ENCODE data around the gene EBF4.

EBF4 gene

GRCh38 chr20:2745936-2746635, 53.5 kb downstream of the EBF4 start:
- FAIRE-seq, result no peak

DNA sequence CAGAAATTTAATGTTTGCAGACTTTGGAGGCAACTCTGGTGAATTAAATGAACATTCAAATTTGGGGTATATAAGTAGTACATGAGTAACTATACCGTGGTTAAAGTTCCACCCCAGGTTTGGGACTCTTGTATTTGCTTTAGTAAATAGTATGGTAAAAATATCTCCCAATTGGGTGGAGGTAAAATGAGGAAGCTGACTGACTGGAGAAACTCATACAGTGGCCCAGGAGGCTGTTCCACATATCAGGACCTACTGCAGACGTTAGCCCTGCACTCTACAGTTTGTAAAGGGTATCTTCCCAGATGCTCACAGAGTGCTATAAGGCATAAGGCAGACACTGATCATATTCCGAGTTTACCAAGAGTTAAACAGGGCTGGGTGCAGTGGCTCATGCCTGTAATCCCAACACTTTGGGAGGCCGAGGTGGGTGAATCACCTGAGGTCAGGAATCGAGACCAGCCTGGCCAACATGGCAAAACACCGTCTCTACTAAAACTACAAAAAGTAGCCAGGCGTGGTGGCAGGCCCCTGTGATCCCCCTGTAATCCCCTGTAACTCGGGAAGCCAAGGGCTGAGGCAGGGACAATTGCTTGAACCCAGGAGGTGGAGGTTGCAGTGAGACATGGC, 54.2 kb downstream of the EBF4 start:
- no peak for FAIRE-seq

- FAIRE-seq, result no peak
These were observed 55.2 kb downstream of the EBF4 start for GRCh38 chr20:2747676-2748235.

GRCh38 chr20:2748551-2749342, 56.2 kb downstream of the EBF4 start:
- FAIRE-seq, result no peak

DNA sequence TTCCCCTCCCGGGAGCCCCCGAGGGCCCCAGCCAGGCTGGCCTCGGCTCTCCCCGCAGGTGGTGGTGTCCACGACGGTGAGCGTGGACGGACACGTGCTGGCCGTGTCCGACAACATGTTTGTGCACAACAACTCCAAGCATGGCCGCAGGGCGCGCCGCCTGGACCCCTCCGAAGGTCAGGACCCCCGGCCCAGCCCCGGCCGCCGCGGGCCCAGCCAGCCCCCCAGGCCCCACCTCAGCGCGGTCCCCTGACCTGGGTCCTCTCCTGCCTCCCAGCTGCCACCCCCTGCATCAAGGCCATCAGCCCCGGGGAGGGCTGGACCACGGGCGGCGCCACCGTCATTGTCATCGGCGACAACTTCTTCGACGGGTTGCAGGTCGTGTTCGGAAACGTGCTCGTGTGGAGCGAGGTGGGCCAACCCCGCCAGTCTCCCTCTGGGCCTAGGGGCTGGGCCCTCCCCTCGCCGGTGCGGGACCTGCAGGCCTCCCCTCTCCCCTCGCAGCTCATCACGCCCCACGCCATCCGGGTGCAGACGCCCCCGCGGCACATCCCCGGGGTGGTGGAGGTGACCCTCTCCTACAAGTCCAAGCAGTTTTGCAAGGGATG, 56.9 kb downstream of the EBF4 start:
- no peak for FAIRE-seq

- no peak for FAIRE-seq
These were observed 57.4 kb downstream of the EBF4 start for GRCh38 chr20:2749951-2750490.

DNA sequence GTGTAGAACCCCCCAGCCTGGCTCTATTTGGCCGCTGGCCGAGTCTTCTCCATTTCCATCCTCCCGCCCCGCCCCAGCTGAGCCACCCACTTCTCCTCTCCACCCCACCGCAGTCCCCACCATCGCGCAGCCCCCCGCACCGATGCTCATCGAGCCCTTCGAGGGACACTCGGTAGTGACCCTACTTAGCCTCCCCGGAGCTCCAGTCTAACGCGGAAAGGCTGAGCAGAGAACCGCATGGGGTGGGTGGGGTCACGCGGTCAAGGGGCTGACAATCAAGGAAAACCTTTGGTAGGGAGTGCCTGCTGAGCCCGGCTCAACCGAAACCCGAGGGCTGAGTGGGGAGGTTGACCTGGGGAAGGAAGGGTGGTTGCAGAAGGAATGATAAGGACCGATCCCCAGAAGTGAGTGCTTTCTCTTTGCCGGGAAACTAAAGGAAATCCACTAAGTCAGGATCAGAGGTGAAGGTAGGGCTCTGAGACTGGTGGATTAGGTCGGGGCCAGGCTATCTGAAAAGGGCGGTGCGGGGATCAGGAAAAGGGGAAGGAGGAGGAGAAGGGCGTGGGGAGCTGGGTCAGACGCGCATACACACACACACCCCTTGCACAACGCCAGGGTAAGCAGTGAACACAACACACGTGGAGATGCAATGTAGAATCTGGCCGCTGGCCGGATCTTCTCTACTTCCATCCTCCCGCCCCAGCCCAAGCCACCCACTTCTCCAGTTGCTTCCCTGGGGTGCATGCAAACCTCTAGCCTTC, 58.1 kb downstream of the EBF4 start:
- no peak for FAIRE-seq

GRCh38 chr20:2751347-2751877, 58.8 kb downstream of the EBF4 start:
- no peak for FAIRE-seq

- FAIRE-seq, result no peak
These were observed 59.4 kb downstream of the EBF4 start for GRCh38 chr20:2751878-2752566.

GRCh38 chr20:2752567-2753460, 60.2 kb downstream of the EBF4 start:
- no peak for FAIRE-seq

GRCh38 chr20:2753461-2754040, 61.0 kb downstream of the EBF4 start:
- no peak for FAIRE-seq

DNA sequence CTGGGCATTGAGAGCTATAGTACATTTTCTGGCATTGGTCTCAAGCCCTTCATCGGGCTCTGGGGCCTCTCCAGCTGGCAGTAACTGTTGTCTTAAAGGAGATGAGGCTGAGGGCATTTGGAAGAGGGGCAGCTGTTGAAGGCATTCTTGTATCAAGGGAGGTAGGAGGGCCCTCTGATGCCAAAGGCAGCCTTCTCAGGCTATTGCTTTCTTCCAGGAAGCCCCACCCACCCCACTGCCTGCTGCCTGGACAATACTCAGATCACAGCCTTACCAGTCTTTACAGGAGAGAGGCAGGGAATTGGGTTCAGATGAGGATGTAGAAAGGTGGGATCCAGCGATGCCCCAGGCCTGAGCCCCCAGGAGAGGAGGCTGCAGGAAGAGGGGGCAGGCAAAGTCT, 61.8 kb downstream of the EBF4 start:
- no peak for FAIRE-seq

- FAIRE-seq, result no peak
These were observed 63.0 kb downstream of the EBF4 start for GRCh38 chr20:2755451-2756055.

DNA sequence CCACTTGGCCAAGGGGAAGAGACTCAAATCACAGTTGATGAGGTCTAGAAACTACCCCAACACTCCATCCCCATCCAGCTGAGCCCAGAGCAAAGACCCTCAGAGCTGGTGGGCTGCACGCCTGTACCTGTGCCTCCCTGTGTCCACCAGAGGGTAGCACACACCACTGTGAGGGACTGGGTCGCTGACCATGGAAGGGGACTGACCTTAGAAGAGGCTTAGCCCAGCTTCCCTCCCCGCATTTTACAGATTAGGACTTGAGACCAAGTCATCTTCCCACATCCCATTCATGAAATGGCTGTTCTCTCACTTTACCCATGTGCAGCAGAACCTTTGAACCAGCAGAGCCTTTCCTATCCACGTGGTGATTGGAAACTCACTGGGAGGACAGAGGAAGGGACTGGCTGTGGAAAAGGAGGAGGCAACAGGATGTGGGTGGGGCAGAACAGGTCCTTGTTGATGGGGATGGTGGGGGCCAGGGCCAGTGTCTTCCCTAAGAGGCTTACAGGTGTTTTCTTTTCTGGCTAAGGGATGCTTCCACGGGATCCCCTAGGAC, 63.6 kb downstream of the EBF4 start:
- FAIRE-seq, result no peak

- FAIRE-seq, result no peak
These were observed 64.4 kb downstream of the EBF4 start for GRCh38 chr20:2757001-2757400.

- no peak for FAIRE-seq
These were observed 65.4 kb downstream of the EBF4 start for GRCh38 chr20:2757969-2758368.

- FAIRE-seq, result no peak
These were observed 66.6 kb downstream of the EBF4 start for GRCh38 chr20:2759143-2759542.

DNA sequence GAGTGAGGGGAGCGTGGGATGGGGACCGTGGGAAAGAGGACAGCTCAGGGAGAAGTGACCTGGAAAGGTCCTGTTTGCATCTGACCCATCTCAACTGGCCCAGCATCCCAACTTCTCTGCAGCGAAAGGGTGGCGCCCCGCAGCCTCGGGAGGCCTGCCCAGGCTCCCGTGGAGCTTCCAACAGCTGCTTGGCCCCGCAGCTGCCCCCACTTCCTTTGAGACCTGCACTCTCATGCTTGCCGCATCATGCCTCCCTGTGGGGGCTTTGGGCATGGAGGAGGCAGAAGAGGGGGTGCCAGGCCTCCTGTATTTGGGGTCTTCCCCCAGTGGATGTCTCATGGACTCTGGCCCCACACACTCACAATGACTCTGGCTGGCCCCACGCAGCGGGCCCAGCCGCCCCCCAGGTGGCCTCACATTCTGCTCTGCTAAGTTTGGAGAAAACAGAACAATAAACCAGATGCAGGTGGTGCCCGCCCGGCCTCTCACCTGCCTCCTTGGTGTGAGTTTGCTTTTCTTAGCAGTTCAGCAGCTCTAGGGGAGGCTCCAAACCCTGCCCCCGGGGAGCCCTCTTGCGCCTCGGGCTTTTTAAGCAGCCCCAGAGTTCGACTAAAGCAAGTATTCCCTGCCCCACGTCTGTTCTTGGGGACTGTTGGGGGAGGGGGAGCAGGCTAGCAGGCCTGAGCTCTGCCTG, 67.2 kb downstream of the EBF4 start:
- no peak for FAIRE-seq

All from islet of Langerhans (tissue), 1 donor.